ENCODE measurements around the gene FLVCR2.

FLVCR2 gene

GRCh38 chr14:75649773-75650172 is 71.4 kb downstream of the FLVCR2 start:
- DNase-seq (ENCODE audit: low read depth): no peak
- H3K4me3 ChIP-seq (ENCODE audit: low read depth, low read length): no peak overlapping the region
- TF ChIP-seq CTCF (IDR thresholded peaks at IDR 0.05; ENCODE audit: low read depth, low read length, missing control alignments): no peak

DNA sequence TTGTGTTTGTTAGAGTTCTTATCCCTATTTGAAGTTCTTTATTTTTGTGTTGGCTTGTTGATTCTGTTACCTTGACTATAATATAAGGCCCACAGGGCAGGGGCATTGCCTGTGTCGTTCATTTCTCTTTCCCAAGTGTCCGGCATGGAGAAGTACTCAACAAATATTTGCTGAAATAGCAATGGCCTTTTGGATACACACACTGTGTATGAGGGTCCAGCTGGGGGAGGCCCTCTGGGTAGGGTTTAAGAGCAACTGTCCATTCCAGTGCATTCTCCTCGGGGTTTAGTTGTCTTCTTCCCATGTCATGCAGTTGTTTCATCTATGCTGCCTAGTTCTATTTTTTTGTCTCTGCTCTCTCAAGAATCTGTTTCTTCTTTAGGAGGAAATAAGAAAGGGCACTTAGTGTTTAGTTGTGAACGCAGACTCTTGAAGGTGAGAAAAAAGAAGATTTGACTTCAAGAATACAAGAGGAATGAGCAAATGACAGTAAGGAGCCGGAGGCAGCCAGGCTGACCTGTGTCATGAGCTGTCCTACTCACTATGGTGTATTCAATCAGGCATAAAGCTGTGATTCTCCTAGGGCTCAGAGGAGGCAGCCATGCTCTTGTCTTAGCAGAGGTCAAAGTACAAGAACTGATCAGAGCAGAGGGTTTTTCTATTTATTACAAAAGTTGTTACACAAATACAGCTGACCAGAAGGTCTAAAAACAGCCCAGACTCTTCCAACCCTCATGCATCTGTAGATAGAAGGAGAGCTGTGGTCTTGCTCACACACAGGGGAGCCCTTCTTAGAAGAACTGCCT is 72.0 kb downstream of the FLVCR2 start:
- no peak for TF ChIP-seq CTCF (IDR thresholded peaks at IDR 0.05; ENCODE audit: low read depth, low read length, missing control alignments)
- no peak overlapping the region for H3K4me3 ChIP-seq (ENCODE audit: low read depth, low read length)
- no peak for DNase-seq (ENCODE audit: low read depth)

DNA sequence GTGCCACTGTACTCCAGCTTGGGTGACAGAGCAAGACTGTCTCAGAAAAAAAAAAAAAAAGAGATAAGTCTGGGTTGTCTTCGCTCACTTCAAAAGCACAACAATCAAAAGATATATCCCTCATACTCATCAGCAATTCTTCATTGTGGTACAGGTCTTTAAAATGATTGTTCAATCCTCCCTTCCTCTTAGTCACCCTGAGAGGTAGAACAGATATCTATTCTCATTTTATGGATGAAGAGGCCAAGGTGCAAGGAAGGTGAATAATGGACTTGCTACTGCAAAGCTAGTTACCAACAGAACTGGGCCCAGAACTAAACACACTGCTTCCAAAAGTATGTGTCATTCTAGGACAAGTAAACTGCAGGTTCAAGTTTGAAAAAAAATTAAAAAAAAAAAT is 75.1 kb downstream of the FLVCR2 start:
- TF ChIP-seq CTCF (IDR thresholded peaks at IDR 0.05; ENCODE audit: low read depth, low read length, missing control alignments): no peak
- DNase-seq (ENCODE audit: low read depth): no peak
- no peak overlapping the region for H3K4me3 ChIP-seq (ENCODE audit: low read depth, low read length)

DNA sequence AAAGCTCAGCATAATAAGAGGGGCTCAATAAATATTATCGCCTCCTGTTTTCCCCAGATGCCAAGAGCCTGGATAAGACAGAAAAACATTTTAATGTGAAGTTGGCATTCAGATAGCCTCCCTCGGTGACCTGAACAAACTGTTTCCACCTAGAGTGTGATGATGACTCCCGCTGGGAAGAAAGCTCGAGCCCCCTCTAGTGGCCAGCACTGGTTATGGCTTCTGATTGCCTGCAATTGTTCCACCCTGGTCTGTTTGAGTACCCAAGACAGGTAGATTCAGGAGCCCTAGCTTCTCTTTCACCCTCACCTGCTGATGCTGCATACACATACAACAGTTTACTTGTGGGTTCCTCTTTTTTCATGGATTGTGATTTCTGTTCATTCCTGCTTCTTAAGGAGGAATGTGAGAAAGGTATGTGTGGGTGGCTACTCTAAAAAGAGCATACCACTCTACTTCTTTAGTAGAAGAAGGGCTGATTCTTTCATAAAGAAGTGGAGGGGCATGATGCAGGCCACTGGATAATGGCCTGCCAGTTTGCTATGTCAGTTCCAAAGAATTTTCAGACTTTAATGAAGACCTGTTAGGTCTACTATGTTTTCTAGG is 75.8 kb downstream of the FLVCR2 start:
- no peak overlapping the region for H3K4me3 ChIP-seq (ENCODE audit: low read depth, low read length)
- peak; percentile 26 for DNase-seq (ENCODE audit: low read depth)
- peak; percentile 99 for TF ChIP-seq CTCF (IDR thresholded peaks at IDR 0.05; ENCODE audit: low read depth, low read length, missing control alignments)

- no peak overlapping the region for H3K4me3 ChIP-seq (ENCODE audit: low read depth, low read length)
- no peak for TF ChIP-seq CTCF (IDR thresholded peaks at IDR 0.05; ENCODE audit: low read depth, low read length, missing control alignments)
- DNase-seq (ENCODE audit: low read depth): no peak
Observed at GRCh38 chr14:75655235-75655634, 76.8 kb downstream of the FLVCR2 start.

DNA sequence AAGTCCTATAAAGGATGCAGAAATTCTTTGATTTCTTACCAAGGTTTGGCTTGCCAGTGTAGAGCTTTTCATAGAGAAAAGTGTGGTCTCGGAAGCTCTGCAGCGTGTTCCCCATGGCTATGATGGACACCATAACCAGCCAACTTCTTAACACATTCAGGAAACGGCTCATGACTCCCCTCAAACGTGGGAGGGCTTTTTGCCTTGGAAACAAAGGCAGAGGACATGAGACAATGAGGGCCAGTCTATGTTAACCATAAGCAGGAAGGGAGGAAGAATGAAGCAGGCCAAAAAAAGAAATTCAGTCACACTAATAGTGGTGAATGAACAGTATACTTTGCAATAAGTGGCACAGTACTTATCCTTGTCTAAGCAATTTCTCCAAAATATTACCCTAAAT is 78.9 kb downstream of the FLVCR2 start:
- no peak for DNase-seq (ENCODE audit: low read depth)
- TF ChIP-seq CTCF (IDR thresholded peaks at IDR 0.05; ENCODE audit: low read depth, low read length, missing control alignments): no peak
- H3K4me3 ChIP-seq (ENCODE audit: low read depth, low read length): no peak overlapping the region

DNA sequence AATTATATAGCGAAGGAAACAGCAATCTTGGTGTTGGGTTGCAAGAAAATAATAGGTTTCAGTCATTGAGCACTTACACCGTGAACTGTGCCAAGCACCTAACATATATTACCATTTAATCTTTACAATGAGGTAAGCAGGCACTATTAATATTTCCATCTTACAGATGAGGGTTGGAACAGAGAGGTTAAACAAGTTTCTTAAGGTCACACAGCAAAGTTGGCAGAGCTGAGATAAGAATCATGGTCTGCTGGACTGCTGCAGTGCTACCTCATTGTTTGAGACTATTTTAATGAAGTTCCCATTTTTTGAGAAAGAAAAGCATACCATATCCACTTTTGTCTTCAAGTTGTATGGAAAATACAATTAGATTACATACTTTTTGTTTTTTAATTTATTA is 80.5 kb downstream of the FLVCR2 start:
- DNase-seq (ENCODE audit: low read depth): no peak
- no peak for TF ChIP-seq CTCF (IDR thresholded peaks at IDR 0.05; ENCODE audit: low read depth, low read length, missing control alignments)
- no peak overlapping the region for H3K4me3 ChIP-seq (ENCODE audit: low read depth, low read length)

Data from GM12864 (cell line).